Type B pancreatic cell (in vitro differentiated cells): ENCODE results near the gene KIAA0930. TPM values are rescaled to one million over a fixed set of nuclear protein-coding genes. Genes with fewer than 3 reads are reported as not detected.
A peak's percentile ranks its signal among the peaks of the same experiment; 100 is the strongest.

ENCODE experiments used
- DNase-seq: peaks from one replicate; pipeline ENCODE4 v3.0.0; 2021; ENCODE audit warnings: mixed read lengths; ENCODE audit not compliant: unreplicated experiment; ENCODE audit errors: extremely low spot score
- H3K27ac Mint-ChIP-seq: 2 replicates; pipeline ENCODE4 v1.8.0; 2021; ENCODE audit warnings: mild to moderate bottlenecking, mixed read lengths
- H3K27me3 Mint-ChIP-seq: 2 replicates; pipeline ENCODE4 v1.8.0; 2021; ENCODE audit warnings: mixed read lengths
- H3K36me3 Mint-ChIP-seq: 2 replicates; pipeline ENCODE4 v1.8.0; 2021; ENCODE audit warnings: mixed read lengths
- H3K4me1 Mint-ChIP-seq: one replicate; pipeline ENCODE4 v1.8.0; 2021; ENCODE audit warnings: mixed read lengths; ENCODE audit not compliant: unreplicated experiment
- H3K4me3 Mint-ChIP-seq: 2 replicates; pipeline ENCODE4 v1.8.0; 2021; ENCODE audit warnings: mild to moderate bottlenecking, mixed read lengths
- H3K9me3 Mint-ChIP-seq: 2 replicates; pipeline ENCODE4 v1.8.0; 2021; ENCODE audit warnings: mixed read lengths
- total RNA-seq: library from RNA; stranded (reverse); gene quantifications from 2 replicates; pipeline ENCODE4 v1.2.1, GENCODE V29; 2021; ENCODE audit warnings: low replicate concordance
- TF ChIP-seq, protein P1 (sequence below): fragments of 200-600 bp; sonication (generic); conservative IDR thresholded peaks from 2 replicates; pipeline ENCODE4 v1.5.0; 2021; ENCODE audit warnings: antibody characterized with exemption, mild to moderate bottlenecking

Gene KIAA0930
- total RNA-seq, 1 donor from 2014 or later = 54.1 TPM

DNA sequence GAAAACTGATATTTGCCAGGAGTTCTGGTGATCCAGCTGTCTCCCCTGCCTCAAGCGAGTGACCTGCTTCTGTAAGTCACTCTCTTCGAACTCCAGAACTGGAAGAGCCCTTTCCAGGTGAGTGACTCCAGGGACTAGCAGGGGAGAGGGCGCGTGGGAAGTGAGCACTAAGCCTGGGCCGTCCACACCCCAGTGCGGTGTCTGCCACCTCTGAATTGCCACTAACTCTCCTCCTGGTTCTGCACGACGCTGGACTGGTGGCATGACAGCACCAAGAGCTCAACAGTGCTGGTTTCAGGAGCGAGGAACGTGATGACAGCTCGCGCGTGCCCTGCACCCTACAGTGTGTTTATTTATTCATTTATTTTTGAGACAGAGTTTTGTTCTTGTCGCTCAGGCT lies 22.9 kb downstream of the KIAA0930 start:
- H3K27ac Mint-ChIP-seq = no peak overlapping the region
- H3K27me3 Mint-ChIP-seq = no peaks in the 10 kb centered on the region
- H3K9me3 Mint-ChIP-seq = no peaks in the 10 kb centered on the region
- H3K36me3 Mint-ChIP-seq = no peaks in the 10 kb centered on the region
- TF ChIP-seq, protein P1, sequence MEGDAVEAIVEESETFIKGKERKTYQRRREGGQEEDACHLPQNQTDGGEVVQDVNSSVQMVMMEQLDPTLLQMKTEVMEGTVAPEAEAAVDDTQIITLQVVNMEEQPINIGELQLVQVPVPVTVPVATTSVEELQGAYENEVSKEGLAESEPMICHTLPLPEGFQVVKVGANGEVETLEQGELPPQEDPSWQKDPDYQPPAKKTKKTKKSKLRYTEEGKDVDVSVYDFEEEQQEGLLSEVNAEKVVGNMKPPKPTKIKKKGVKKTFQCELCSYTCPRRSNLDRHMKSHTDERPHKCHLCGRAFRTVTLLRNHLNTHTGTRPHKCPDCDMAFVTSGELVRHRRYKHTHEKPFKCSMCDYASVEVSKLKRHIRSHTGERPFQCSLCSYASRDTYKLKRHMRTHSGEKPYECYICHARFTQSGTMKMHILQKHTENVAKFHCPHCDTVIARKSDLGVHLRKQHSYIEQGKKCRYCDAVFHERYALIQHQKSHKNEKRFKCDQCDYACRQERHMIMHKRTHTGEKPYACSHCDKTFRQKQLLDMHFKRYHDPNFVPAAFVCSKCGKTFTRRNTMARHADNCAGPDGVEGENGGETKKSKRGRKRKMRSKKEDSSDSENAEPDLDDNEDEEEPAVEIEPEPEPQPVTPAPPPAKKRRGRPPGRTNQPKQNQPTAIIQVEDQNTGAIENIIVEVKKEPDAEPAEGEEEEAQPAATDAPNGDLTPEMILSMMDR = no peak
- DNase-seq = no peak
- peaks cover 26% of the 10 kb centered on the region for H3K4me1 Mint-ChIP-seq
- no peak overlapping the region for H3K4me3 Mint-ChIP-seq

DNA sequence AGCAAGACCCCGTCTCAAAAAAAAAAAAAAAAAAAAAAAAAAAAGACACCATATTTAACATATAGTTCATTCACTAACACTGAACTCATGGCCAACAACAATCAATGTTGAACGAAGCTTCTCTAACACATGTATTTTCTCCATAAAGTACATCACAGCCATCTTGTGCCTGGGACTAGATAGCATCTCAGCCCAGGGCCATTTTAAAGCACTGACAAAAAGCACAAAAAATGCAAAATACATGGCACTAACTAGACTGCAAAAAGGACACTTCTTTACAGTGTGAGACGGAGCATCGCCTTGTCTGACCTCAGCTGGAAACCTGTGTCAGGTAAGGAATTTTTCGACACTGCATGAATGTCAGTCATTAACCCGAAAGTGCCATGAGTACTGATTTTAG lies 23.3 kb downstream of the KIAA0930 start:
- H3K27me3 Mint-ChIP-seq = no peaks in the 10 kb centered on the region
- DNase-seq = no peak
- H3K36me3 Mint-ChIP-seq = no peaks in the 10 kb centered on the region
- H3K27ac Mint-ChIP-seq = no peak overlapping the region
- H3K4me1 Mint-ChIP-seq = peaks cover 22% of the 10 kb centered on the region
- TF ChIP-seq, protein P1 = no peak
- H3K4me3 Mint-ChIP-seq = no peak overlapping the region
- no peaks in the 10 kb centered on the region for H3K9me3 Mint-ChIP-seq

DNA sequence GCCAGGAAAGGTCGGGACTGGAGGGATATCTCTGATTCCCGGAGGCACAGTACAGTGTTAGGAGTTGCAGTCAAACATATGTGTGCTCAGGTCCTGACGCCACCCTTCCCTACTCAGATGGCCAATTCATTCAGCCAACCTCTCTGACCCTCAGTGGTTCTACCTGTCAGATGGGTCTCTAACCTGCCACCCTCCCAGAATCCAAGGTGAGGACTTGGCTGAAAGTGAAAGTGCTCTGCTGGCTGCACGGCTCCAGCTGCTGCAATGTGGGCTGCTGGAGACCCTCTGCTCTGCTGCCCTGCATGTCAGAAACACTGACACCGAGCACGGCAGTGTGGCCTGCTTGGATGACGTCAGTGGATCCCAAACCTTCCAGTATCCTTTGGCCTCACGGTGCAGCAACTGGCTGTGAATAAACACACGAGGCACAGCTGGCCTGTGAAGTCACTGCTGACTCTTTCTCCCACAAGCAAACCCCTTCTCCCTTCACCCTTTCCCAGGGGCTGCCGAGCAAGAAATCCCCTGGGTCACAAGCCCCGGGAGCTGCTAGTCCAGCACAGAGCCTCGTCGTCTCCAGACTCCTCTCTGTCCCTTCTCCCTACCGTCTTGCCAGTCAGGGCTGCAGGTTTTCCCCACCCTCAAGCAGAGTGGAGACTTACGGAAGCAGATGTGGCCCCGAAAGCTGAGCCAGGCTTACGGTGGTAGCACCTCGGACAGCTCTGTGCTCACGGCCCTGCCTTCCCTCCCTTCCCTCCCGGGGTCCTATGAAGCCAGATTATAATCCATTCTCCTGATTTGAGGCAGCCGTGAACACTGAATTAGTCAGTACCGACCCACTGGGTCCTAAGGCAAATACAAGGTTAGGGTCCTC lies 24.3 kb downstream of the KIAA0930 start:
- Mint-ChIP-seq H3K9me3 (no peaks in the 10 kb centered on the region), H3K4me1 (peaks cover 25% of the 10 kb centered on the region)
- DNase-seq = no peak

DNA sequence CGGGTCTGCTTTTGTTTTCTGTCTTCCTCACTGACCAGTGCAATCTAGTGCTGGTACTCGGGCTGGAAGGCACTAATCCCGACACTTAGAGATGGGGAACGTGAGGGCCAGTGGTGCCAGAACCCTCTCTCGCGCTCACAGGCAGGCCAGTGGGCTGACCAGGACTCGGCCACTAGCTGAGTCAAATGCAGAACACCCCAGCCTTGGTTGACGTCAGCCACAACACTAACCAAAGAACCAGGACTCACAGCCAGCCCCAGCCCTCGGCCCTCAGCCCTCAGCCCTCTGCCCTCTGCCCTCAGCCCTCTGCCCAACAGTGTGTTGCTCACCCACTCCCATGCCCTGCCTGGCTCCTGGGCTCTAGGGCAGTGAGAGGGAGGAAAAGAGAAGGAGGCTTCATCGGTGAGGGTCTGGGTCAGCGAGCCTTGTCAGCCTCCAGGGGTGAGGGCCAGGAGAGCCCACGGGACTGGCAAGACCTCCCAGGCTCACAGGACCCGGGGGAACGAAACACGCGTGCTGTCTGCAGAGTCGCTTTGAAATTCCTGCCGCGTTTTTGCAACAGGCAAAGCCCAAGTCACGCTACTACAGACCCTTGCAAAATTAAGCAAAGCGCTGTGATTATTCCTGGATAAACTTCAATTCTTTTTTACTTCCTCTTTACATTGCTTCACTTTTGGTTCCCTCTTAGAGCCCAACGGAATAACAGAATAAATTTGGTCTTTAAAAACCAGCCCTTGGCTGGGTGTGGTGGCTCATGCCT lies 27.5 kb downstream of the KIAA0930 start:
- Mint-ChIP-seq H3K27ac (peak overlapping the region; percentile 26), H3K9me3 (no peaks in the 10 kb centered on the region), H3K27me3 (no peaks in the 10 kb centered on the region), H3K4me3 (no peak overlapping the region), H3K36me3 (peaks cover 8% of the 10 kb centered on the region), H3K4me1 (peaks cover 31% of the 10 kb centered on the region)
- TF ChIP-seq, protein P1 = no peak
- DNase-seq = no peak

More for the DNA sequence above, 24.3 kb downstream of the KIAA0930 start:
- TF ChIP-seq, protein P1 = no peak
- peaks cover 3% of the 10 kb centered on the region for H3K36me3 Mint-ChIP-seq
- H3K4me3 Mint-ChIP-seq = no peak overlapping the region
- H3K27me3 Mint-ChIP-seq = no peaks in the 10 kb centered on the region
- H3K27ac Mint-ChIP-seq = no peak overlapping the region

DNA sequence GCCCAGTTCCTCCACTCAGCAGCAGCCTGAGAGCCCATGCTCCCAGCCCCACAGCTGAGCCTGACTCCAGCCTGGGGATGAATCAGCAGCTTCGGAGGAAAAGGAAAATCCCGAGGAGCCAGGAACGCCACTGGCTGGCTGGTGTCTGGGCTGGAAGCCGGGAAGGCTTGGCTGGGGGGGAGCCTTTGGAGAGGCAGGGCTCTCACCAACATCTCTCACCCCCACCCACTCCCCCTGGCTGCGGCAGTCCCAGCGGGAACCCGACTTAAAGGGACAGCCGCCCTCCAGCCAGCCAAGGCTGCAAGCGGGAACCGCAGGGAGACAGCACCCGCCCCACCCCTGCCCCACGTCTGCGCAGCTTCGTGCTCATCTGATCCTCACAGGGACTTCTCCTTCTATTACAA lies 28.4 kb downstream of the KIAA0930 start:
- TF ChIP-seq, protein P1 = no peak
- no peak overlapping the region for H3K4me3 Mint-ChIP-seq
- H3K27ac Mint-ChIP-seq = no peak overlapping the region
- H3K4me1 Mint-ChIP-seq = peaks cover 37% of the 10 kb centered on the region
- no peak for DNase-seq
- no peaks in the 10 kb centered on the region for H3K27me3 Mint-ChIP-seq
- H3K36me3 Mint-ChIP-seq = peaks cover 8% of the 10 kb centered on the region
- no peaks in the 10 kb centered on the region for H3K9me3 Mint-ChIP-seq
